Keratinocyte (primary cell): ENCODE results near the gene SLC46A3. TPM values are rescaled to one million over a fixed set of nuclear protein-coding genes. Genes with fewer than 3 reads are reported as not detected.

ENCODE experiments used
- DNase-seq: peaks from one replicate; pipeline ENCODE4 v3.0.0-alpha.2; 2011; ENCODE audit warnings: low read depth, missing footprints, low spot score
- FAIRE-seq: peaks from 2 replicates; lab custom pipeline; 2011; peaks lifted over from hg19 to GRCh38; lab: Jason Lieb, UNC
- H2AFZ ChIP-seq: 2 replicates; pipeline ENCODE4 v1.6.0; 2012; ENCODE audit warnings: low read length, control low read depth, inconsistent platforms; ENCODE audit not compliant: control insufficient read depth
- H3K27ac ChIP-seq: 2 replicates; pipeline ENCODE4 v1.5.1; 2011; ENCODE audit warnings: low read length; ENCODE audit not compliant: control insufficient read depth, insufficient read depth
- H3K27me3 ChIP-seq: 3 replicates; pipeline ENCODE4 v1.6.0; 2011; ENCODE audit warnings: low read length; ENCODE audit not compliant: control insufficient read depth, insufficient read depth; ENCODE audit errors: extremely low read depth
- H3K36me3 ChIP-seq, 2 experiments: 2 replicates in 1 of 2; 3 replicates in 1 of 2; pipeline ENCODE4 v1.5.1; 2011; ENCODE audit warnings: low read length in 2 of 2, mild to moderate bottlenecking in 1 of 2; ENCODE audit not compliant: control insufficient read depth in 2 of 2, insufficient read depth in 2 of 2; ENCODE audit errors: extremely low read depth in 1 of 2
- H3K4me1 ChIP-seq: 3 replicates; pipeline ENCODE4 v1.5.1; 2011; ENCODE audit warnings: low read length; ENCODE audit not compliant: control insufficient read depth, insufficient read depth; ENCODE audit errors: extremely low read depth
- H3K4me2 ChIP-seq: 3 replicates; pipeline ENCODE4 v1.6.0; 2011; ENCODE audit warnings: low read depth, low read length; ENCODE audit not compliant: control insufficient read depth, insufficient read depth; ENCODE audit errors: extremely low read depth
- H3K4me3 ChIP-seq, 3 experiments: fragments of 200-600 bp in 1 of 3; sonication (generic) in 1 of 3; 2 replicates in 2 of 3; 3 replicates in 1 of 3; pipeline ENCODE4 v1.5.1; 2011 to 2016; ENCODE audit warnings: low read length in 3 of 3, mild to moderate bottlenecking in 3 of 3, control low read depth in 2 of 3, inconsistent platforms in 1 of 3, low read depth in 1 of 3, mixed read lengths in 1 of 3, mixed run types in 1 of 3, moderate library complexity in 1 of 3; ENCODE audit not compliant: control insufficient read depth in 2 of 3, insufficient read depth in 2 of 3; ENCODE audit errors: extremely low read depth in 1 of 3
- H3K79me2 ChIP-seq: 2 replicates; pipeline ENCODE4 v1.6.0; 2012; ENCODE audit warnings: low read length; ENCODE audit not compliant: control insufficient read depth, insufficient read depth
- H3K9ac ChIP-seq: 3 replicates; pipeline ENCODE4 v1.6.0; 2011; ENCODE audit warnings: low read length; ENCODE audit not compliant: control insufficient read depth, insufficient read depth; ENCODE audit errors: extremely low read depth
- H3K9me1 ChIP-seq: 3 replicates; pipeline ENCODE4 v1.6.0; 2011; ENCODE audit warnings: low read length; ENCODE audit not compliant: control insufficient read depth, insufficient read depth; ENCODE audit errors: extremely low read depth
- H3K9me3 ChIP-seq: 2 replicates; pipeline ENCODE4 v1.5.1; 2012; ENCODE audit warnings: low read depth, low read length; ENCODE audit not compliant: control insufficient read depth
- H4K20me1 ChIP-seq: 3 replicates; pipeline ENCODE4 v1.6.0; 2011; ENCODE audit warnings: low read length; ENCODE audit not compliant: control insufficient read depth, insufficient read depth; ENCODE audit errors: extremely low read depth
- CTCF ChIP-seq, 3 experiments: IDR thresholded peaks in 1 of 3; conservative IDR thresholded peaks in 1 of 3; optimal IDR thresholded peaks in 1 of 3; 2 replicates in 2 of 3; 3 replicates in 1 of 3; pipeline versions ENCODE3 to v1.5.1; 2011; ENCODE audit warnings: low read length in 3 of 3, mild to moderate bottlenecking in 3 of 3, moderate library complexity in 2 of 3, control low read depth in 1 of 3, inconsistent platforms in 1 of 3; ENCODE audit not compliant: insufficient read depth in 2 of 3; ENCODE audit errors: extremely low read depth in 1 of 3
- EZH2 ChIP-seq: IDR thresholded peaks from one replicate; pipeline ENCODE4 v1.6.1; 2012; ENCODE audit warnings: inconsistent platforms, mild to moderate bottlenecking, low read length, moderate library complexity
- dilution Hi-C: fragments of 300-500 bp; cut with MboI; formaldehyde crosslinking; loops from one replicate; pipeline ENCODE4 v1.7.0; 2020; ENCODE audit warnings: low sequenced_read_pairs; ENCODE audit not compliant: extremely low pct_ligation_motif_present
- polyA plus RNA-seq, 5 experiments: library from polyadenylated mRNA; depleted of rRNA in 3 of 5; stranded (reverse) in 3 of 5; stranded (forward) in 1 of 5; unstranded in 1 of 5; fragments of >200 nt; gene quantifications; 1 replicate in 1 of 5; 2 replicates in 3 of 5; 3 replicates in 1 of 5; pipeline versions ENCODE4 v1.2.1 to v1.2.3, GENCODE V29; 2011 to 2012; ENCODE audit warnings: missing spikeins in 2 of 5, low read depth in 1 of 5, low replicate concordance in 1 of 5

Gene SLC46A3
- polyA plus RNA-seq, 1 donor (not counting 4 experiments of a cell fraction or from before 2014, with no cell fraction given), result 14.1 TPM

DNA sequence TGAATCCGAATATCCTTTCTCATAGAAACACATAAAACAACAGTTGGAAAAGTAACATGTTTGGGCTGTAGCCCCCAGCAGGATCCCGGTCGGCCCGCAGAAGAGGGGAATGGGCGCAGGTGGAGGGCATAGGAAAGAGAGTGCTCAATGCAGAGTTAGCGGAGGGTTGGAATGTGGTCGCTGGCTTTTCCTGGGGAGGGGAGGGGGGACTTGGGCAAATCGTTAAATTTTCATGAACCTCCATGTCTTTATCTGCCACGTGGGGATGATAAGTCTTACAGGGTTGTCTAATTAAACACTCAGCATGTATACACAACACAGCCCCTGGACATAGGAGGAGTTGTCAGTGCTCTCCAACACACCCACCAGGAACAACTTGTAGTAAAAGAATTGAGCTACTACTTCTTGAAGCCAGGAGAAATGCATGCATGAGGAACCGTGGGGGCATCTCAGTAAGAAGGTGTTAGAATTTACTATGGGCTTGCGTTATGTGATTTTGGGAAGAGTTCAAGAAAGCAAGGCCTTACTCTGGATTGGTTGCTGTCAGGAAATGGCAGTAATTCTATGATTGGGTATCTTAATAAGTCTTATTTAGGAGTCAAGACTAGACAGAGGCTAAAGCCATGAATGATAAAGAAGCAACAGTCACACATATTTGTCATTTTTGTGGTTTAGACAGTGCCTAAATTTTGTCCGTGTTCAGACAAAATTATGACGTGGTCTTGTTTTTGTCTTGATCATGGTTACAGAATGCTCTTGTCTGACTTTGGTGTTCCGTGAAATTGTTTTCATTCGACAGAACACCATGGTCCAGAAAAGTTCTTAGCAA, 671 bp upstream of the SLC46A3 start:
- Histone ChIP-seq H3K27me3 (no peaks in the 10 kb centered on the region), H3K4me3 (peak overlapping the region; percentile 70 to 81 (median 73))
- FAIRE-seq, result peak; percentile 52

GRCh38 chr13:28718196-28718542, 601 bp downstream of the SLC46A3 start:
- Histone ChIP-seq H3K9me3 (no peaks in the 10 kb centered on the region), H2AFZ (peak overlapping the region; percentile 92), H3K4me1 (peaks cover 35% of the 10 kb centered on the region), H3K4me2 (peak overlapping the region; percentile 90), H3K27me3 (no peaks in the 10 kb centered on the region), H3K9ac (peak overlapping the region; percentile 76), H3K27ac (peak overlapping the region; percentile 86), H3K36me3 (peaks cover 0 to 7% of the 10 kb centered on the region in 2 experiments), H3K79me2 (no peaks in the 10 kb centered on the region), H3K4me3 (peak overlapping the region; percentile 70 to 81 (median 73)), H4K20me1 (no peaks in the 10 kb centered on the region), H3K9me1 (no peaks in the 10 kb centered on the region)
- TF ChIP-seq EZH2 (no peak), CTCF (optimal IDR thresholded peaks at IDR 0.05 in 1 of 3, IDR thresholded peaks at IDR 0.05 in 1 of 3, conservative IDR thresholded peaks at IDR 0.05 in 1 of 3; ENCODE audit: extremely low read depth in 1 of 3, insufficient read depth in 2 of 3, low read length in 3 of 3) (no peak)
- FAIRE-seq, result no peak
- dilution Hi-C loops, result no loop called here
- DNase-seq, result no peak

More for the DNA sequence above, 671 bp upstream of the SLC46A3 start:
- TF ChIP-seq CTCF (optimal IDR thresholded peaks at IDR 0.05 in 1 of 3, IDR thresholded peaks at IDR 0.05 in 1 of 3, conservative IDR thresholded peaks at IDR 0.05 in 1 of 3; ENCODE audit: extremely low read depth in 1 of 3, insufficient read depth in 2 of 3, low read length in 3 of 3) (no peak), EZH2 (no peak)
- Histone ChIP-seq H3K27ac (peak overlapping the region; percentile 64), H2AFZ (peak overlapping the region; percentile 92), H3K9ac (peak overlapping the region; percentile 76), H3K79me2 (no peaks in the 10 kb centered on the region), H3K9me1 (no peaks in the 10 kb centered on the region), H3K4me2 (peak overlapping the region; percentile 90), H3K9me3 (no peaks in the 10 kb centered on the region), H3K36me3 (peaks cover 0 to 5% of the 10 kb centered on the region in 2 experiments), H3K4me1 (peaks cover 35% of the 10 kb centered on the region), H4K20me1 (no peaks in the 10 kb centered on the region)
- DNase-seq, result peak; percentile 53
- dilution Hi-C loops, result no loop called here
